ENCODE measurements around the gene C13orf46.

Gene C13orf46

DNA sequence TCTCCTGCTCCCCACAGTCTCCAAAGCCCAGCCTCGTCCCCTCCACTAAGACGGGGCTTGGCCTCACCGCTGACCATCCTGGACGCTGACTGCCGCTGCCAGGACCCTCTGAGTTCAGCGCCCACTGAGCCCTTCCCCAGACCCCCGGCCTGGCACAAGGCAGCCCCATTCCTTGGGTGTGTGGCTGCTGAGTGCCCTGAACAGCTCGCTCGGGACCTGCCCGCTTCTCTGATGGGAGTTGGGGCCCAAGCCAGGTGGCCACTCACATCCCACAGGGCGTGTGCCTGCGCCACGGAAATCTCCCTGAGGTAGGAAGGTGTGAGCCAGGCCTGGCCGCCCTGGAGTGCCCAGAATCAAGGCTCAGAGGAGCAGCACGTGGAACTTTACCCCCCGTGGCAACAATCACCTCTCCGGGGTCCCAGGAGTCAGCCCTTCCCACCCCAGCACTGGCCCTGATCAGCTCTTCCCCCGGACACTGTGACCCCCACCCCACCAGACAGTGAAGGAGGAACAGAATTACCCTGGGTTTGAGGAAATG is 20.8 kb downstream of the C13orf46 start:
- DNase-seq = no peak

DNA sequence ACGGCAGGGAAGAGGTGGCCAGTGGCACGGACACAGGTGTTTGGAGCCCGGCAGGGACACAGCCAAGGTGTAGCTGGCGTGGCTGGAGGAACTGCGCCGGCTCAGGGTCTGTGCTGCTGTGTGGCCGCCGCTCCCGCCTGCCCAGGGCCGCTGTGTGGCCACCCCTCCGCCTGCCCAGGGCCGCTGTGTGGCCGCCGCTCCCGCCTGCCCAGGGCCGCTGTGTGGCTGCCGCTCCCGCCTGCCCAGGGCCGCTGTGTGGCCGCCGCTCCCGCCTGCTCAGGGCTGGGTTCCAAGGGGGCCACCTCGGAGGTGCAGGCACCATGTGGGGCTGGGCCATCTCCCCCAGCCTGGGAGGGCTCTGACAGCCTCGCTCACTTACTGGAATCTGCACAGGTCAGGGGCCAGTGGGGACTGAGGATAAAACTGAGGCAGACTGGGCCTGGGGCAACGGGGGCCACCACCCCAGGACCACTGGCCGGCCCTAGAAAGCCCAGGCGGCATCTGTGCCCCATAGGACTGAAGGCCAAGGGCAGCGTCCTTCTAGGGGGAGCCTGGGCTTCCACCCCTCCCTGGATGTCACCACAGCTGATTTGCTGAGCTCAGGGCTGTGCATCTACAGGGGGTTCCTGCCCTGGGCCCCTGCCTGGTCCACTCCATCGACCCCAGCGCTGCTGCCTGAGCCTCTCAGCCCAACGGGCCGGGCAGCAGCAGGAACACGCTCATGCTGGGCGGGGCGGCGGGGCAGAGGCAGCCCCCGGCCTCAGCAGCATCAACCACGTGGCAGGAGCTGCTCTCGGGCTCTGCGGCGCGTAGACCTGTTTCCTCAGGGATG is 21.5 kb downstream of the C13orf46 start:
- DNase-seq = no peak

DNA sequence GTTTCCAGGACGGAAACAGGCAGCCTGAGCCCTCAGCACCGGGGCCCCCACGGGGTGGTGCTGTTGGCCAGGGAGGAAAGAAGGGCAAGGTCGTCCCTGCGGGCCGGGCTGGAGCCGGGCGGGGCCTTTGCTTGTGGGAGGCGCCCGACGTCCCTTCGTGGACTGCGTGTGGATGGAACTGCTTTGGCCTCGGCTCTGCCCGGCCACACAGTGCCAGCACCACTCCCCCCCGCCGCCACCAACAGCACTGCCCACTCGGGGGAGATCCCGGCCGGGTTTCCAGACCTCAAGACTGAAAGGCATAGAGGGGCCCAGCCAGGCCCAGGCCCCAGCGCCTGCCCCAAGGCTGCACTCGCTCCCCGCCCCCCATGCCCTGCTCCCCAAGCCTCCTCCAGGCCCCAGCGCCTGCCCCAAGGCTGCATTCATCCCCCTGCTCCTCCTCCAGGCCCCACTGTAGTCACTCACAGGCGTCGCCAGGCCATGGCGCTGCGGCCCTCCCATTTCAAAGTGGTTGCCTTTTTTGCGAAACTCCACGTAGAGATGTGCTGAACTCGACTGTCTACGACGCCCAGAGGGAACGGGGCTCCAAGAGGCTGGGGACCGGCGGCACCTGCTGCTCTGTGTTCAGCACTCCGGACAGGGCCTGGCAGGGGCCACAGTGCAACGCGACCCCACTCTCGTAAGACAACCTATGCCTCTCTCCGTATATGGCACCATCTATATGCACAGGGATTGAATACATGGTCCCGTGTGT is 22.5 kb downstream of the C13orf46 start:
- DNase-seq = peak; percentile 56

DNA sequence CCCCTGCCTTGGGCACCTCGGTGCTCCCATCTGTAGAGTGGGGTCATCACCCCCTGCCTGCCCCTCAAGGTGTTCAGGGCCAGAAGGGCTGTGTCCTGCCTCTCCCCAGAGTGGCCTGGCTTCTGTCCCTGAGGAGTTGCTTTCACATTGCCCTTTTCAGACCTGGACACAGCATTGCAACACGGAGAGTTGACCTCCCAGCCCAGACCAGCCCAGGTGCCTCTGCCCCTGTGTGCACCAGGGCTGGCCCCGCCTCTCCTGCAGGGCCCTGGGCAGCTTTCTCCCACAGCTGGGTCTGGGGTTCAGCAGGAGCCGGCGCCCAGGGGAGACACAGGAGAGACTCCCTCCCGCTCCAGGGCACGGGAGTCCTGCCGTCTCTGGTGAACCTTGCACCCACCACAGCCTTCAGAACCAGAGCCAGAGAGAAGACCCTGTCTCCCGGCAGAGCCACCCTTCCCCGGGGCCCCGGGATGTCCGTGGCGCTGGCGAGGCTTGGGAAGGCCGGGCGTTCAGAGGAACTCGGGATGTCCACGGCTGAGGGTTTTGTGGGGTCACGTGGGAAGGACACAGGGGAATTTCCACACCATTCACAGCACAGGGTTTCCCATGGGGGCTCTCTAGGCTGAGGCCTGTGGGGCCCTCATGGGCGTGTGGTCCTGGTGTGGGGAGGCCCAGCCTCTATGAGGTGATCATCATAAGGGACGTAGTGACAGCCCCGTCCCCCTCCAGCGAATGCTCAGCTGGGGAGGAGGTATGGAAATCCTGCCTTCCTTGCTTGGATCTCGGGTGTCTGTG is 23.2 kb downstream of the C13orf46 start:
- no peak for DNase-seq

DNA sequence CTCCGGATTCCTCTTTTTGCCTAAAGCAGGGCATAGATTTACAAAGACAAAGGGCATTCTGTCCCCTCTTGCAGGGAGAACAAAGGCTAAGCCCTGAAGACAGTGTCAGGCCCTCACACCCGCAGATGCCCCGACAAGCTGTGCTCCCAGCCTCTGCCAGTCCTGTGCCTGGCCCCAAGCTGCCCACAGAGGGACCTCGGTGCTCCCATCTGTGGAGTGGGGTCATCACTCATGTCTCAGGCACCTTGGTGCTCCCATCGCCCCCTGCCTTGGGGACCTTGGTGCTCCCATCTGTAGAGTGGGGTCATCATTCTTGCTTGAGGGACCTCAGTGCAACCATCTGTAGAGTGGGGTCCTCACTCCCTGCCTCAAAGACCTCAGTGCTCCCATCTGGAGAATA is 24.3 kb downstream of the C13orf46 start:
- DNase-seq = no peak

DNA sequence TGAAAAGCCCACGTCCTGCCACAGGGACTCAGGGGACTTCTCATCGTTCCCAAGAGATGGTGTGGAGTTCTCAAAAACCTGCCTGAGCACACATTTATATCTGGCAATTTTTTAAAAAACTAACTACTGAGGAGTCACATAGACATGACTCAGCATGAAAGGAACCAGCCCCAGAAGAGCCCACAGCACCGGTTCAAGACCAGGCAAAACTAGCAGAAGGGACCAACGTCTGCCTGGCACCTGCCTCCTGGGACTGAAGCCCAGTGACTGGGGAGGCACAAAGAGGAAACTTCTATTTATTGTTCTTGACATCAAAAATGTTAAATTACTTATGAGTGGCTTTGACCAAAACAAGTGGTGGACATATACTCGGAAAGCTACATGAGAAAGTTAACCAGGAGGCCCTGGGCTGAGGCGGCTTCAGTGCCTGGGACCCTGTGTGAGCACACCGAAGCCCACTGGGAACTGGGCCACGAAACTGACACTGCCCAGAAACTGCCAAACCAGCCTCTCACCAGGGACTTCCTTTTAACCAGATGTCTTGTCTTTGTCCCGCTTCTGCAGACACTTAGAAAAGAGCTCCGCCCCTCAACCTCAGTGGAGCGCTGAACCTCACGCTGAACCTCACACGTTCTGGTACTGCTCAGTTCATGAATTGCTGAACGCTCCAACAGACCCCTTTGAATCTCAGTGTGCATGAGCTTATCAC is 25.7 kb downstream of the C13orf46 start:
- no peak for DNase-seq

DNA sequence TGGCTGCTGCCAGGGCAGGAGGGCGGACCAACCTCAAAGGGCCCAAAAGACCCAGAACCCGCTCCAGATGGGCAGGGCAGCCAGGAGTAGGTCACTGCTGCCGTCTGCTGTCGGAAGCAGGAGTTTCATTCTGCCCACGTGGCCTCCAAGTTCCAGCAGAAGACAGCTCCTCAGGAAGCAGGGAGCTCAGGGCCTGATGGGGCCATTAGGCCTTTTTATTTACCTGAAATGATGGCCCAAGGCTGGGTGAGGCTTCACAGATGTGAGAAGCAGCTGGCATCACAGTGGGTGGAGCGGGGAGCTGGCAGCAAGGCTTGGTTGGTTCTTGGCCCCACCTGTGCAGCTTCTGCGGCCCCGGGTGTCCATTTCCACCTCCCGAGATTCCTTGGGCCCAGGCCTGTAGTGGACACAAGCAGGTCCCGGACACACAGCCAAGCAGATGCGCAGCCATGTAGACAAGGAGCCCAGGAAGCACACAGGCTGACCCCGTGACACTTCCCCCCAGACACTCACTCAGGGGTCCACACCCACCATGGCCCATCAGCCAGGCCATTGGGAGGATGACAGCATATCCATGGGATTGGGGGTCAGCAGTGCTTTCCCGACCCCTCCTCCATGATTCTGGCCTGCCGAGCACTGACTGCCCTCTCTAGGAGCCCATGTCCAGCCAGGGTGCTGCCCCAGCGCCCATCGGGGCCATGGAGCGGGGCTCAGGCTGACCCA is 26.4 kb downstream of the C13orf46 start:
- peak; percentile 53 for DNase-seq

DNA sequence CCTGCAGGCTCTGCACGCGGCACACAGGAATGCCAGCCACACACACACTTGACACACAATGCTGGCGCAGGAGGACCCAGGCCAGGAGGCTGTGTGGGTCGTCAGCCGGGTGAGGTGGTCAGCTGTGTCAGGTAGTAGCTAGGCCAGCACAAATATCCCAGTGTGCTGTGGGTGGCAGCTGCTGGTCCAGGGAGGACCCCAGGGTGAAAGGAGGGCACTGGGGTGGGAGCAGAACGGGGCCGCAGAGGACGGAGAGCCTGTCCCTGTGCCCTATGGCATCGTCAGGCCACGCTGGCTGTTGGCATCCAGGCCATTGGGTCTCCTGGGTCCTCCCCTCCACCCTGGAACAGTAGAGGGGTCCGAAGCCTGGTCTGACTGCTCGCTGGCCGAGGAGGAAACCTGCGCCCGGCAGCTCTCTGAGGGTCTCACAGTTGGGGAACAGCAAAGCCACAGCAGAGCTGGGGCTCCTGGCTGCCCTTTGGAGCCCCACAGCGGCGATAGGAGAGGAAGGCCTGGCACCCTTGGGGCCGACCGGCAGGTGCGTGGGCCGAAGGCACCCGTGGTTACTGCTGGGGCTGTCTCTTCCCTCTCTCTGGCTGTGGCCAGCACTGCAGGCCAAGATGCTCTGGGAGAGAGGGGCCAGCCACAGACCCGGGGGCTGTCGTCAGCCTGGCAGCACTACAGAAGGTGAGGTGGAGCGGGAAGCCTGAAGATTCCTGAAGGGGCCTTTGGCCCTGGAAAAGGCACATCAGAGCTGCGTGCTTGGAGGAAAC is 27.3 kb downstream of the C13orf46 start:
- no peak for DNase-seq

DNA sequence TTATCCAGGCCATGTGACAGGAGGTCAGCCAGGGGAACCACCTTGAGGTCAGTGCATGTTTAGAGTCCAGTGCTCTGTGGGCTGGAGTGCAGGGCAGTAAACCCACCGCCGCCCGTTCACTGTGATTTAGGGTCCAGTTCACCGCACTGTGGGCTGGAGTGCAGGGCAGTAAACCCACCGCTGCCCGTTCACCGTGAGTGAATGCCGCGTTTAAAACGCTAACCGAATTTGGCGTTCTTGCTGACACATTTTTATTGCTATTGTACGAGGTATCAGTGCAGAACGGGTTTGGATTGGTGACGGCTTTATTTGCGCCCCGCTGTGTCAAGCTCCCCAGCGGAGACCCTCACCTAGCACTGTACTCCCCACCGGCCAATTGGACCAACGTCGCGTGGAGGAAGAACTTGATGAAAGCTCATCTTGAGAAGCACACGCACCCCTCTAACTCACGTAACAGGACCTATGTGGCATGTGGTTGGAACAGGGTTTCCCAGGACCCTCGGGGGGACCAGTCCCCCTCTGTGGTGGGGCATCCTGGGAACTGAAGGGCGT is 27.9 kb downstream of the C13orf46 start:
- no peak for DNase-seq

DNA sequence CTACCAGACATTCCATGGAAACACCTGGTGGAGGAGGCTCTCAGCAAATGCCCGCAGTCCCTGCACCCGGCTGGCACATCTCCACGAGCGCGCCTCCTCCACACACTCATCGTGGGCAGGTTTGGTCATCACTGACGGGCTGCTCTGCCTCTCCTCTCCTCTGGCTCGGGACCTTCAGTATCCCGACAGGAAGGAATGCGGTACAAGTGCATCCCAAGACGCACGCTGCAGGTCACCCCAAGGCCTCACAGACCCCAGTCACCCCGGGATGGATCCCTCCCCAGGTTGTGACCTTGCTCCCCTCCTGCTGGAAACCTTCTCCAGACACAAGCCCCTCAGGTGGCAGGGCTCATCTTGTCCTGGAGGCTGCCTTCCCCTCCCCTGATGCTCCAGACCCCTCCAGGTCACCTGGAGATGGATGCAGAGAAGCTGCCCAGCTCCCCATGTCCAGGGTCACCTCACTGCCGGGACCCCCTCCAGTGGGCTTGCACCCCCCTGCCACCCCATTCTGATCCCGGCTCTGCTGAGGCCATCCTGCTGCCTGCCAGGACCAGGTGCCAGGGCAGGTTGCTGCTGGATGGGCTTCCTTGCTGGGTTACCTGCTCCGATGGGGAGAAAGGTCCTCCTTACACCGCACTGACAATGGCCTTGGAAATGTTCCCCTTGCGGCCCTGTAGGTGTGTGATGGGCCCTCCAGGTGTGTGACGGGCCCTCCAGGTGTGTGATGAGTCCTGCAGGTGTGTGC is 29.9 kb downstream of the C13orf46 start:
- no peak for DNase-seq

DNA sequence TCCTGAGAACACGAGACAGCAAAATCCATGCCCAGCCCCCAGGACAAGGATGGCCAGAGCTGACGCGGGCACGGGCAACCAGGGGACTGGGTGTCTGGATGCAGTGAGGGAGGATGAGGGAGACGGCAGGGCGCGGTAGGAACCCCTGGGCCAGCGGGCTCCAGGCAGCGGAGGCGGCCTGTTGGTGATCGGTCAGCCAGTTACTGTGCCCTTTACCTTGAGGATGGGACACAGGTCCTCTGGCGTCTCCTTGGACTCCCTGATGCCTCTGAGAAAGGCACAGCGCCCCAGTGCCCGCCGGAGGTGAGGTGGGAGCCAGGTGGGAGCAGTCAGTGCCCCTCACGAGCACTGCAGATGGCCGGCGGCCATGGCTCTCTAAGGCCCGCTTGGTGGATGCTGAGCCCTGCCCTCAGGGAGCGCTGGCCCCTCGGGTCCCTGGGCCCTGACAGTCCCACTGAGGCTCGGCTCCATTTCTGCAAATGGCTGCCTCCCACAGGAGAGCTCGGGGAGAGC is 31.2 kb downstream of the C13orf46 start:
- DNase-seq = no peak

DNA sequence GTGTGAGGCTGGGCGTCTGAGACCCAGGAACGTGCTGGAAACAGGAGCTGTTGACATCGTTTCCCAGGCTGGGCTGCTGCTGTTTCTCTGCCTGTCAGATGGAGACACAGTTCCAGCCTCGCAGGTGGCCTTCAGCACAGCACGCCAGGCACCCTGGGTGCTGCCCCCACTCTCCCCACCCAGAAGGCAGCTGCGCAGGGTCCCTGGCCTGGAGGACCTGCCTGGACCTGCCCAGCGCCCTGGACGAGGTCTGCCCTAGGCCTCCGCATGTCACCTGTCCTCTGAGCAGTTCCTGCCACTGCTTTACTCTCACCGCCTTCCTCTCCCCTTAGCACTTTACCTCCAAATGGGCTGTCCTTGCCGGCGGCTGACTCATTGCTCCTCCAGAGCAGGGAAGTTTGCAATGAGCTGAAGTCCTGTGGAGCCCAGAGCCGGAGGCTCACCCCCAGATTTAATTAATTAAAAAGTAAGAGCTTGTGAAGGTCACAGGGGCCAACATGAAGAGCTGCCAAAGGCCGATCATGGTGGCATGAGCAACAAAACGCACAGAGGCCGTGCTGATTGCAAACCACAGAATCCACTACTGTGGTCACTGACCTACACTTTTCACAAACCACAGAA is 32.2 kb downstream of the C13orf46 start:
- DNase-seq = peak; percentile 29

DNA sequence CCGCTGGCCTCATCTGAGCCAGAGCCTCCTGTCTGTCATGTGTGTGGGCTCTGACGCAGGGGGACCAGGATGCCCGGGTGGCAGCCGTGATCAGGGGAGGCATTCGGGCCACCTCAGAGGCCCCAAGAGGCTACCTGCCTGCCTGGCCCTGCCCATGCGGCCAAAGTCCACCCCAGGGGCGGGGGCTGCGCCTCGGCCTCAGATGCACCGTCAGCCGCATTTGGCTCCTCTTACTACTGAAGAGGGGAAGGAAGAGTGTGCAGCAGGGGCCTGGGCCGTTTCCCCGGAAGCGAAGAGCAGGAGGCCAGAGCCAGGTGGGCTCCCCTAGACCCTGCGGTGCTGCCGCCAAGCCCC is 34.0 kb downstream of the C13orf46 start:
- no peak for DNase-seq

DNA sequence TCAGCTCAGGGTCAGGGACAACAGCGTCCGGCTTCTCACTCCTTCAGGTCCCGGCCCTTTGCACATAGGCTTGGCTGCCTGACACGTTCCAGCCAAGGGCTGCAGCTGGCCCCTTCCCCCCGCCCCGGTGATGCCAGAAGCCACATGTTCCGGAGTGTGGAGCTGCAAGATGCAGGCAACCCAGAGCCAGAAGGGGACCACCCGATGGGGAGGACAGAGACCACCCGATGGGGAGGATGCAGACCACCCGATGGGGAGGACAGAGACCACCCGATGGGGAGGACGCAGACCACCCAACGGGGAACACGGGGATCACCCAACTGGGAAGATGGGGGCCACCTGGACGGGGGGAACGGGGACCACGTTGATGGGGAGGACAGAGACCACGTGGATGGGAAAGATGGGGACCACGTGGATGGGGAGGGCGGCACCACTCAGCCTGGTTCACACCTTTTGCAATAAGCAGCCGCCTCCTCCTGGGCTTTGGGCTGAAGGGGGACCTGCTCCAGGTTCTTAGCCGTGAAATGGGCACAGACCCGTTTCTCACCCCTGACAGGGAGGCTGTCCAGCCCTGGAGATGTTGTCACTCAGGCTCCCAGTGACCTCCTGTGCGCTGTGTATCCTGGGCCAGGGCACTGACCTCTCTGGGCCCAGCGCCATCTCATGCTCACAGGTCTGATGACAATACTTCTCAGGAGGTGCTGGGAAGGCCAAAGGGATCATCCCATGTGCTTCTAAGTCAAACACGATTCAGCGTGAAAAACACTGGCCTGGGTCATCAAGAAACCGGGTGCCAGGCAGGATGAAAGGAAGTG is 34.5 kb downstream of the C13orf46 start:
- DNase-seq = no peak

DNA sequence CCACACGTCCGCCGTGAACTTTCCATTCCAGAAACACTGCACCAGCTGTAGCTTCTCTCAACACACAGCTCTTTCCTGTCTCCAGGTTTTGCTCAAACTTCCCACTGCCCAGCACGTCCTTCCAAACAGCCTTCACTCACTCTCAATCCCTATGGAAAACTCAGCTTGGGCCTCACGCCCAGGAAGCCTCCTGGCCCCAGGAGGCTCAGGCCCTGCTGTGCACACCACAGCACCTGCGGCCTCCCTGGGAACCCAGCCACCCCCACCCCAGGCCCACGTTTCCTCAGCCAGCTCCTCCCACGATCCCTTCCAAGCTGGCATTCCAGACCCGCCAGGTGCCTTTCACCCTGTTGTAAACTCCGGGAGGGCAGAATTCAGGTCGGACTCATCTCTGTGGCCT is 35.2 kb downstream of the C13orf46 start:
- no peak for DNase-seq

DNA sequence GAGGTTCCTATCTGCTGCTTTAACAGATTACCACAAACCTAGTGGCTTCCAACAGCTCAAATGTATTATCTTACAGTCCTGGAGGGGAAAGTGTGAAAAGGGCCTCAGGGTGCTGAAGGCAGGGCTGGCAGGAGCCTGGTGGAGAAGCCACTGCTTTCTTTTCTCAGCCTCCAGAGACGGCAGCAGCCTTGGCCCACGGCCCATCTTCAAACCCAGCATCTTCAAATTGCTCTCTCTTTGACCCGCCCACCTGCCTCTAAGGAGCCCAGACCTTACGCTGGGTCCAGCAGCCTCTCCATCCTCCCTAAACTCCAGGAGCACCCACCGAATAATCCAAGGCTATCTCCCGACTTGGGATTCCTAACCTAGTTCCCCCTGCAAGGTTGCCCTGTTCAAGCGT is 35.6 kb downstream of the C13orf46 start:
- no peak for DNase-seq

DNA sequence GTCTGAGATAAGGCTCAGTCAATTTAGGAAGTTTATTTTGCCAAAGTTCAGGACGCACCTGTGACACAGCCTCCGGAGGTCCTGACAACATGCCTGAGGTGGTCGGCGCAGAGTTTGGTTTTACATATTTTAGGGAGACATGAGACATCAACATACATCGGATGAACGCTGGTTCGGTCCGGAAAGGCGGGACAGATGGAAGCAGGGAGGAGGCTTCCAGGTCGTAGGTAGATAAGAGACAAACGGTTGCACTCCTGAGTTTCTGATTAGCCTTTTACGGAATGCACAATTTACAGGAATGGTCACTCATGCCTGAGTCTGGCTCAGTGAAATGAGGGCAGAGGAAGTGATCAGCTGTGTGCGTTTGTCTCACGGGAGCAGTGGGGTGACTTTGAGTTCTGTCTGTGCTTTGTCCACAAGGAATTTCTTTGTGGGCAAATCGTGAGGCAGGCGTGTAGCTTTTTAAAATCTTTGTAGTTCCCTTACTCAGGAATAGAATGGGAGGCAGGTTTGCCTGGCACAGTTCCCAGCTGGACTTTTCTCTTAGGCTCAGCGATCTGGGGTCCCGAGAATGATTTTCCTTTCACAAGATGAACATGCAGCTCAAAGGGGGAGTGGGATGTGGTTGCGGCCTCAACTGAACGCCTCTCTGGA is 36.2 kb downstream of the C13orf46 start:
- DNase-seq = no peak

DNA sequence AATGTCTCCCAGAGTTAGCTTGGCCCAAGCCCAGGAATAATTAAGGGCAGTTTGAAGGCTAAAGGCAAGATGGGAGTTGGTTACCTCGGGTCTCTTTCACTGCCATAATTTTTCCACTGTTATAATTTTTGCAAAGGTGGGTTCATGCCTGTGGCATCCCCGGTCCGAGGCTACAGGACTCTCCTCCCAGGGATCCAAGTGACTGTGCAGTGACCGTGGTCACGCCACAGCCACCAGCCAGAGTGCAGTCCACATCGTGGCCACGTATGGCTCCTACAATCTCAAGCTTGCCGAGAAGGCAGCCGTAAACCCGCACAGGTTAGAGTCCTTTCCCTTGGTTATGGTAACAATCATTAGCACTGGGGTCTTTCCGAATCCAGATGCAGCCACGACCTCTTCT is 36.8 kb downstream of the C13orf46 start:
- no peak for DNase-seq

All from fibroblast of skin of right quadriceps (primary cell).